NCI-H460 (cell line): ENCODE data around the gene CTNS. TPM values are rescaled to one million over a fixed set of nuclear protein-coding genes. Genes with fewer than 3 reads are reported as not detected.

Source experiments
- DNase-seq: peaks from one replicate; pipeline ENCODE4 v3.0.0-alpha.2; 2016; ENCODE audit warnings: low read depth; ENCODE audit errors: extremely low read depth
- polyA plus RNA-seq: library from polyadenylated mRNA; depleted of rRNA; stranded (reverse); fragments of >200 nt; gene quantifications from 2 replicates; pipeline ENCODE4 v1.2.3, GENCODE V29; 2014; cell fraction: nucleus; rRNA removed
- total RNA-seq: library from RNA; depleted of rRNA; stranded (reverse); fragments of >200 nt; shearing (Covaris generic); gene quantifications from 2 replicates; pipeline ENCODE4 v1.2.3, GENCODE V29; 2014; rRNA removed

The CTNS gene
- total RNA-seq, result 13.2 and 16.1 TPM in 2 replicates
- 15.5 and 28.2 TPM in 2 replicates for polyA plus RNA-seq

GRCh38 chr17:3636154-3636907 lies at the start of gene CTNS, which contains the start of gene SHPK:
Gene CTNS, plus strand, starts transcription at chr17:3636760. Its CDS starts 3,447 bp downstream, at chr17:3640207.
Gene SHPK, minus strand, starts transcription at chr17:3636250. Its CDS starts 31 bp downstream, at chr17:3636219.
- DNase-seq, result peak; percentile 97

GRCh38 chr17:3589784-3590183 lies 46.8 kb upstream of the CTNS start:
- no peak for DNase-seq

DNA sequence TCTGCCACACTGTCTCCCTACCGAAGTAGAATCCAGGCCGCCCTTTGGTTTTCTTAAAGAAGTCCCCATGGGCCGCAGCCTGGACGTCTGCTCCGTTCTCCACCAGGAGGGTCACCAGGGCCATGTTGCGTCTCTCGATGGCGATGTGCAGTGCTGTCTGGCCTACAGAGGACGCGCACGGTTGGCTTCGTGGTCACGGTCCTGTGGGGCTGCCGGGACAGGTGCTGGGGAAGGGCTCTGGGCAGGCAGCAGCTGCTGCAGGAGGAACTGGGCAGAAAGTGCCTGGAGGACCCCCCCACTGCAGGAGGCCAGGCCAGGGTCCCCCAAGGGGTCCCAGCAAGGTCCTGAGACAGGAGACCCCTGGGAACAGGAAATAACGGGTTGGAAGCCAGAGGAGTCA lies 46.3 kb upstream of the CTNS start:
- no peak for DNase-seq

DNA sequence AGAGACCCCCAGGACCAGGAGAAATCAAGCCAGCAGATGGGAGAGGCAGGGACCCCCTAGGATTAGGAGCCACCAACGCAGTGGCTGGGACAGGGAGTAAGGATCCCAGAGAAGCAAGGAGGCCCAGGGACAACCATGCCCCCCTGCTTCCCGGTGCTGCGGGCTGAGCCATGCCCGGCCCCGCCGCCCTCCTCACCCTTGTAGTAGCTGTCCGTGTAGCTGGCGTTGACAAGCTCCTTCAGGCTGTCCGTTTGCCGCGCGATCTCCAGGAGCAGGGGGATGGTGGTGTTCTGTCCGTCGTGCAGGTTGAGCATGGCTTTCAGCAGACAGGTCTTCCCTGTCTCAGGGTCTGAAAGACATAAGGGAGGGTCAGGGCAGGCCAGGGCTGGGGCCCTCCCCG lies 45.8 kb upstream of the CTNS start:
- no peak for DNase-seq

GRCh38 chr17:3592216-3592860 lies 44.2 kb upstream of the CTNS start:
- DNase-seq, result no peak

DNA sequence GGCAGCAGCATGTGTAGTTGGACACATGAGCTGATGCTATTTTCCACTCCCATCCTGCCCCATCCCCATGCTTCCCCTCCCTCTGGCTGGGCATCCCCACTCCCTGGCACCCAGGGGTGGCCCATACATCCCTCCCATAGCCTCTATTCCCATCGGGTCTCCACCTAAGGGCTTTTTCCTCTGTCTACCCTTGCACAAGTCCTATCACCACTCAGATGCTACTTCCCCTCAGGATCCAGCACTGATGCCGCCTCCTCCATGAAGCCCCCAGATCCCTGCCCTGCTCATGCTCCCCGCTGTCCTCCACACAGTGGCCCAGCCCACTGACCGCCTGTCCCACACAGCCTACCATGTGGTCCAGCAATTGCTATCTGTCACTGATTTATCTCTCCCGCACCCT lies 43.2 kb upstream of the CTNS start:
- DNase-seq, result no peak

DNA sequence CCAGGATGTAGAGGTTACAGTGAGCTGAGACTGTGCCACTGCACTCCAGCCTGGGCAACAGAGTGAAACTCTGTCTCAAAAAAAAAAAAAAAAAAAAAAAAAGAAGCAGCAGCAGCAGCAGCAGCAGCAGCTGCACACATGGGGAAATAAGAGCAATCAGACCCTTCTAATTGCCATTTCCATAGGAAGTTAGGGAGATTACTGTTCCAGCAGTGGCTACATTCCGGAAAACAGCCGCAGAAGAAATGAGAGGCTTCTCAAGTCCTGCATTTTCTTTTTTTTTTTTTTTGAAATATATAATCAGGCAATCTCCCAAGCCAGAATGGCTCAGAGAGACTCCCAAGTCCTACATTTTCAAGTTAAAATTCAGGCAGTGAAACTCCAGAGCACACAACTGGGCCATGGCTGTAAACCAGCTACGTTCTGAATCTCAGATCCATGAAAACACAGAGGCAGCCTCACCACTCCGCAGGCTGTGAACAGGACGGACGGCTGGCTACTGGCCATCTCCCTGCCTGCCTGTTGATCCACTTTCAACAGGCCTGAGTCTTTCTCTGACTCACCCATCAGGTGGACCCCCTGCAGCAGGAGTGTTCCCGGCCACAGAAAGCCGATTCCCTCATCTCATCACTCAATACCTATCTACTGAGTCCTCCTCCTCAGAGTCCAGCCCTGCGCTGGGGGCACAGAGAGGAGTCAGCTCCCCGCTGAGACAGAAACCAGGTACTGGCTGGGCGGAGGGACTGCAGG lies 42.3 kb upstream of the CTNS start:
- DNase-seq, result no peak

DNA sequence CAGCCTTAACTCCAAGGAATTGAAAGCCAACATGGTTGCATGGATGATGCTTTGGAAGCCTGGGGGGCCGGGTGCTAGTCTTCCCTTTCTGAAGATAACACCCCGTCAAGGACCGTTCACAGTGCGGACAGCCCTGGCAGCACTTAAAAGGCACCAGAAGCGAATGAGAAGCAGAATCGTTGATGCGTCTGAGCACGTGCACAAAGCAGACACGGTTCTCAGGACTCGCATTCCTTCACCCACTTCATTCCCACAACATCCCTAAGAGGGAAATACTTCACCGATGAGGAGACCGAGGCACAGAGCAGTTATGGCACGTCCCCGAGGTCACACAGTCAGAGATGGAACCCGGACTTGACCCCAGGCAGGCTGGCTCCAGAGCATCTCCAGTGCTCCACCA lies 41.6 kb upstream of the CTNS start:
- DNase-seq, result no peak

DNA sequence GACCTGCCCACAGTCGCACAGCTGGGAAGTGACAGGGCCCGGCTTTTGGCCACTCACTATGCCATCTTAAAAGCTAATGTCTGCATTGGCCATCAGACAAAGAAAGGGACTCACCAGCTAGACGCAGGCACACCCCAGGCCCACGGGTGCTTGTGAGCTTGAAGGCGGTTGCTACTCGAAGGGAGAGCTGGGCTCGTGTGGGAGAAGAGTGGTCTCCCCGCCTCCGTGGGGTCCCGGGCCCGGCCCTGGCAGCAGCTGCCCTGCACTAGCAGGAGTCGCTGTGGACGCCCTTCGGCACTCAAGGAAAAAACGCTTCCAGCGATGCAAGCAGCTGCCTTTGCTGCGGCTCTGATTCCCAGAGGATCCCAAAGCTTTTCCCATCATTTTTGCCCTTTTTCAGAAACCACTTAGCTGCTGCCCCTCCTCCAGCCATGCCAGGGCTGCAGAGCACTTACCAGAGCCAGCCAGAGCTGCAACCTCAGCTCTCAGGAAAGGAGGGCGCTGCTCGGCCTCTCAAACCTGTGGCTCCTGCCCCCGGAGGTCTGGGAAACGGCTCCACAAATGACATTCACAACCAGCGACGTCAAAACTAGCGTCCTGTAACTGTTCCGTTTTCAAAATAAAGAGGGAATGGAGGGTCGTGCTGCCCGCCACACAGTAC lies 39.6 kb upstream of the CTNS start:
- DNase-seq, result no peak

GRCh38 chr17:3598078-3598477 lies 38.5 kb upstream of the CTNS start:
- no peak for DNase-seq

DNA sequence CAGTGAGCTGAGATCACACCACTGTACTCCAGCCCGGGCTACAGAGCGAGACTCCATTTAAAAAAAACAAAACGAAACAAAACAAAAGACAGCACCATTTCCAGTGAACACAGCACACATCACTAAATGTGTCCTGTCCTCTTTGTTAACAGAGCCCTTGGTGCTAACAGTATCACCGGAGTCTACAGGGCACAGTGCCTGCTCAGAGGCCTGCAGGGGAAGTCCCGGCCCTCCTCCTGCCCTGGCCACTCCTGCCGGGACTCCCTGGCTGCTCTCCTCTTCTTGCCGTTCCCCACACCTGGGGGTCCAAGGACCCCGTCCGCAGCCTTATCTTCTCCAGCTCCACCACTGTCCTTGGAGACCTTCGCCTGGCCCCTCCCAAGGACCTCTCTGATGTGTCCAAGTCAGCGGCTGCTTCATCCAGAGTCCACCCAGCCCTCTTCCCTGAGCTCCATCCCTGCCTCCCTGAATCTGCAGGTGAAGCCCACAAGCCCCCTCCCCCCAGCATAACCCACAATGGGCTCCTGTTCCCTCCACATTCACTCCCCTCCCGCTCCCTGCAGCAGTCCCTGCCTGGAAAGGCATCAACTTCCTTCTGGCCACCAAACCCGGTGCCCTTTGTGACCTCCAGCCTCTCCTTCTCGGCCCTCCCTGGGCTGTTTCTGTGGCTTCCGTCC lies 35.9 kb upstream of the CTNS start:
- DNase-seq, result no peak

GRCh38 chr17:3602499-3602898 lies 34.1 kb upstream of the CTNS start:
- DNase-seq, result peak; percentile 36

DNA sequence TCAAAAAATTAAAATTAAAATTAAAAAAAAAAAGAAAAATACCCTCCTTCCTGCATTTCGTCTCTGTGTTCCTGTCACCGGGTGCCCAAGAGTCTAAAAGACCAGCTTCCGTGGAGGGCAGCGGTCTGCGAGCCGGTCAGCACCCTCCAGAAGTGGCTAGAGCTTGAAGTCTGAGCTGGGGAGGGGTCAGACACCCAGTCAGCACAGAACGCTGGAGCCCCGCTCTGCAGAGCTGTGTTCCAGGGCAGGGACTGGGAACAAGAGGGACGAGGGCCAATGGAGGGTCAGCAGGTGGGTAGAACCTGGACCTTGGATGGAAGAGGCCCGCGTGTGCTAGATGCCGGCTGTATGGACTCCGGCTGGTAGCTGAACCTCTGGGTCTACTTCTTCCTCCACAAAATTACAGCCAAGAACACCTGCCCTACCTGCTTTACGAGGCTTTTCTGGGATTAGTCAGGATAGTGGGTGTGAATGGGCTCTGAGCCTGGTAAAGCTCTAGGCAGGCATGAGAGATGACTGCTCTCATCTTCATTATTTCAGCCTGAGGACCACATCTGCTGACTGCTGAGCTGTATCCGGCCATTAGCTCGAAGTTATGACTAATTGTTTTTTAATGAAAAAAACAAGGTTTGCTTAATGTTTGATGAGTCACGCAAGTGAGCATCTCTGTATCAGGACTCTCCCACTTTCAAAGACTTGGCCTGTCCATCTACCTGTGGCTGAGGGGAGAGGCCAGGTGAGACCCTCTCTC lies 33.3 kb upstream of the CTNS start:
- DNase-seq, result no peak

DNA sequence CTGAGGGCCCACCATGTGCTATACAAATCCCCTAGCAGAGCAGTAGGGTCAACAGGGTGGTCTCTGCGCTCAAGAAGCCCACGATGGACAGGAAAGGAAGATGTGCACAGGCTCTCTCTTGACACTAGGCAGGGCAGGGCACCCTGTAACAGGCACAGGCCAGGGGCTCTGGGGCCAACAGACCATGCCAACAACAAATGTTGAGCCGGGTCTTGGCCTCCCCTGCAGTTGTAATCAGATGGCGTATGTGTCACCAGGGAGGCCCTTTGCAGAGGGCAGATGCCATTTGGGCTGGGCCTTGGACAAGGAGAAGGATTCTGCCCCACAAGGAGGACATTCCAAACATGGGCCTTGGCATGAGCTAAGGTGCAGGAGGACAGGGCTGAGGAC lies 32.7 kb upstream of the CTNS start:
- DNase-seq, result no peak

- DNase-seq, result no peak
These were observed 26.9 kb upstream of the CTNS start for GRCh38 chr17:3609689-3610088.

- no peak for DNase-seq
These were observed 26.0 kb upstream of the CTNS start for GRCh38 chr17:3610523-3610922.

DNA sequence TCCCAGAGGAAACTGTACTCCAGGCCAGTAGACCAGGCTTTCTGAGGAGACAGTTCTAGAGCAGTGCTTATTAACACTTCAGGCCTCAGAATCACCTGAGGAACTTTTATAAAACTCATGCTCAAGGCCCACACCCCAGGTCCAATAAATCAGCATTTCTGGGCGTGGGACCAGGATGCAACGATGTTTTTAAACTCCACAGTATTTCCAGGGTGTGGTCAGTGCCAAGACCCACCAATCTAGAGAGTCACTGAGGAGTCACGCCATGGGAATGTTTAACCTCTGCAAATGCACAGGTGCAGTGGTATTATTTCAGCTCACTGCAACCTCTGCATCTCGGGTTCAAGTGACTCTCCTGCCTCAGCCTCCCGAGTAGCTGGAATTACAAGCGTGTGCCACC lies 23.4 kb upstream of the CTNS start:
- DNase-seq, result no peak

DNA sequence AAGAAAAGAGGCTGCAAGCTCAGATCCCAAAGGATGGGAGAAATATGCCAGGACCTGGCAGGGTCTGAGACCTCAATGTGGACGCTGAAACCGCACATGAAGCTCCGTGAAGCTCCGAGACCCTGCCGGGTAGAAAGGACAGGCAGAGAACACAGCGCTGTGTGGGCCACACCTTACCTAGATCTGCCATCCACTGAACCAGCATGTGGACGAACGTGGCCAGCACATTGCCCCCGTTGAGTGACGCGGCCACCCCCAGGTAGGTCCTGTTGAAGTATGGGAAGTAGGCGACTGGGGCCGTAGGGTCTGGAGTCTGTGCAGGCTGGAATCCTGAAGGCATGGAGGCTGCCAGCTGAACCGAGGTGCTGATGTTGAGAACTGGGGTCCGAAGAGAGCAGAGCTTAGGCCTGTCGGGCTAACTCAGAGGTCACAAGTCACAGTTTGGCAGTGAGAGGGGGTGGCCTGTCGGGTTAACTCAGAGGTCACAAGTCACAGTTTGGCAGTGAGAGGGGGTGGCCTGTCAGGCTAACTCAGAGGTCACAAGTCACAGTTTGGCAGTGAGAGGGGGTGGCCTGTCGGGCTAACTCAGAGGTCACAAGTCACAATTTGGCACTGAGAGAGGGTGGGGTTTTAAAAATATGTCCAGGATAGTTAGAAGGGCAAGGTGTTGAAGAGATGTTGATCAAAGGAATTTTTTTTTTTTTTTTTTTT lies 21.2 kb upstream of the CTNS start:
- DNase-seq, result no peak

DNA sequence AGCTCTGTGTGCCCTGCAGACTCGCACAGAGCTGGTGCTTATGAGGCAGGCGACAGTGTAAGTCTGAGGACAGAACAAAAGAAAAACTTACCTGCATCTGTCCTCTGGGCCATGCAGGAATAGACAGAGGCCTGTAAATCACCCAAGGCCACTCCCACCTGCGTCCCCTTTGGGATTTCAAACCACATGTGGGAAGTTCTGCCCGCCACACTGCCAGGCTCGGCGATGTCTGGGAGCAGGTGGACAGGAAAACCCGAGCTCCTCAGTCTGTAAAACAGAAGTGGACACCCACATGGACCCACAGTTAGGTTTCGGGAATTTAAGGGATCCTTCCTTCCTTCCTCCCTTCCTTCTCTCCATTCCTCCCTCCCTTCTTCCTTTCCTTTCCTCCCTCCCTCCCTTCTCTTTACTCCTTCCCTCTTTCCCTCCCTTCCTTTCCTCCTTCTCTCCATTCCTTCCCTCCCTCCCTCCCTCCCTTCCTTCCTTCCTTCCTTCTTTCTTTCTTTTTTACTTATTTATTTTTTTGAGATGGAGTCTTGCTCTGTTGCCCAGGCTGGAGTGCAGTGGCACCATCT lies 15.3 kb upstream of the CTNS start:
- DNase-seq, result no peak
